Activated naive CD4-positive, alpha-beta T cell treated with anti-CD3 and anti-CD28 coated beads for 36 hours (primary cell): ENCODE results near the gene PNMA1. TPM values are rescaled to one million over a fixed set of nuclear protein-coding genes. Genes with fewer than 3 reads are reported as not detected.
"Not testable (repeated sequence)": the region's sequence is repeated elsewhere in the genome, so short reads cannot be mapped to it uniquely, and the experiment has no call there.

Experiments used
- CTCF ChIA-PET: fragments of 350-600 bp; sonication (Branson Sonifier 250); formaldehyde crosslinking; loops from one replicate; lab custom pipeline; 2021; ENCODE audit warnings: antibody characterized with exemption; lab: Charles Lee
- DNase-seq: peaks from one replicate; pipeline ENCODE4 v3.0.0-alpha.2; 2020
- H3K27ac Mint-ChIP-seq: one replicate; pipeline ENCODE4 v1.8.0; 2021; ENCODE audit warnings: mild to moderate bottlenecking, mixed read lengths
- H3K27me3 Mint-ChIP-seq: one replicate; pipeline ENCODE4 v1.8.0; 2021; ENCODE audit warnings: low read depth, mixed read lengths
- H3K36me3 Mint-ChIP-seq: one replicate; pipeline ENCODE4 v1.8.0; 2021; ENCODE audit warnings: low read depth, mixed read lengths
- H3K4me1 Mint-ChIP-seq: one replicate; pipeline ENCODE4 v1.8.0; 2021; ENCODE audit warnings: low read depth, mixed read lengths
- H3K4me3 Mint-ChIP-seq: one replicate; pipeline ENCODE4 v1.8.0; 2021; ENCODE audit warnings: mild to moderate bottlenecking, moderate library complexity, mixed read lengths
- H3K9me3 Mint-ChIP-seq: one replicate; pipeline ENCODE4 v1.8.0; 2021; ENCODE audit warnings: mixed read lengths
- intact Hi-C: fragments of 100-400 bp; cut with micrococcal nuclease; formaldehyde crosslinking; loops from one replicate; pipeline ENCODE4 v1.15.1; 2023
- total RNA-seq, 2 experiments: library from RNA; stranded (reverse); gene quantifications; one replicate each; pipeline ENCODE4 v1.2.3, GENCODE V29; 2021

The PNMA1 gene
- total RNA-seq, 2 experiments from 2014 or later: 18.5 to 19.2 TPM

DNA sequence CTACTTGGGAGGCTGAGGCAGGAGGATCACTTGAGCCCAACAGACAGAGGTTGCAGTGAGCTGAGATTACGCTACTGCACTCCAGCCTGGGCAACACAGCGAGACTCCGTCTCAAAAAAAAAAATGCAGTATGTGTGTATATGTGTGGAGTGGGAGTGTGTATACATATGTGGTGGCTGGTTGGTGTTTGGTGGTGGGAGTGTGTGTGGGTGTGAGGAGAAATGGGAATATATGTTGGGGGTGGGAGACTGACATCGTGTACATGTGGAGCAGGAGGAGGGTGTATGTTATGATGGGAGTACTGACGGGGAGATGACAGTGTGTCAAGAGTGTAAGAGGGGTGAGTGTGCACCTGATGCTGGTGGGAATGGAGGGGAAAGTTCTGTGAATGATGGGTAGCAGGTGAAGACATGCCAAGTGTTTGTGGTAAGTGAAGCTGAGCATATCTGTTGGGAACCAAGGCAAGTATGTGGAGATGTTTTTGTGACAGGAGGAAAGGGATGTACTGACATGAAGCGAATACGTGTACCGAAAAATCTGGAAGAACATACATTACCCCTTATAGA is 4.2 kb downstream of the PNMA1 start:
- no peak overlapping the region for H3K27ac Mint-ChIP-seq
- CTCF ChIA-PET: interaction anchor here (0.9 to 1.0 kb wide), 2 partner anchors 34 to 59 kb away, joined by 3 read pairs; no protein-coding TSS in a partner anchor
- intact Hi-C loops: loop anchor here (5.0 to 10.0 kb wide), 2 partner anchors 68 to 305 kb away; partner anchors contain the start of genes BBOF1, DNAL1 and ENTPD5
- no peak overlapping the region for H3K4me3 Mint-ChIP-seq
- H3K27me3 Mint-ChIP-seq: no peaks in the 10 kb centered on the region
- H3K9me3 Mint-ChIP-seq: no peaks in the 10 kb centered on the region
- no peak for DNase-seq
- peaks cover 13% of the 10 kb centered on the region for H3K4me1 Mint-ChIP-seq
- peaks cover 4% of the 10 kb centered on the region for H3K36me3 Mint-ChIP-seq

DNA sequence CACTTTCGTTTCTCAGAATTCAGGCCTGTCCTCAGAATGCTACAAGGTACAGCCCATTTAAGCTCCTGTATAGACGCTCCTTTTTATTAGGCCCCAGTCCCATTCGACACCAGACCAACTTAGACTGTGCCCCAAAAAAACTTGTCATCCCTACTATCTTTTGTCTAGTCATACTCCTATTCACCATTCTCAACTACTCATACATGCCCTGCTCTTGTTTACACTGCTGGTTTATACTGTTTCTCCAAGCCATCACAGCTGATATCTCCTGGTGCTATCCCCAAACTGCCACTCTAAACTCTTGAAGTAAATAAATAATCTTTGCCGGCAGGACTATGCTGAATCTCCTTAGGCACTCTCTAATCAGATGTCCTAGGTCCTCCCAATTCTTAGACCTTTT is 6.1 kb downstream of the PNMA1 start:
- H3K27ac Mint-ChIP-seq, H3K36me3 Mint-ChIP-seq, H3K9me3 Mint-ChIP-seq, DNase-seq, CTCF ChIA-PET, H3K4me1 Mint-ChIP-seq, H3K27me3 Mint-ChIP-seq, H3K4me3 Mint-ChIP-seq, intact Hi-C loops: not testable (repeated sequence)

DNA sequence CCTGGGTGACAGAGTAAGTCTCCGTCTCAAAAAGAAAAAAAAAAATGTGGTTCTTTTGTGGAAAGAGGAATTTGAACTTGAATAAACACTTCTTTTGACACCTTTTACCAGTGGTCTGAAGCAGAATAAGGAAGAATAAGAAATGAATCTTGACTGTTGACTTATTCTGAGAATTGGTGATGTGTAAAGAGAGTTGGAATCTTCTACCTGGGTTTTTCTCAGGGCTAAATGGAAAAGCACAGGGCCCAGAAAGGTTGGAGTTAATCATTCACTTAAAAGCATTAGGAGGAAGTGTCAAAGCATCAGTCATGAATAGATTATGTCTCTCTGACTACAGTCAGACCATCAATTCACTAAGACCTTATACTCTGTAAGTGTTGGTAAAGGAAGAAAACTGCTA is 13.9 kb downstream of the PNMA1 start:
- no peak overlapping the region for H3K4me3 Mint-ChIP-seq
- peak overlapping the region; percentile 65 for H3K27ac Mint-ChIP-seq
- H3K27me3 Mint-ChIP-seq: no peaks in the 10 kb centered on the region
- H3K9me3 Mint-ChIP-seq: no peaks in the 10 kb centered on the region
- H3K36me3 Mint-ChIP-seq: no peaks in the 10 kb centered on the region
- DNase-seq: no peak
- CTCF ChIA-PET: no interaction called here
- intact Hi-C loops: no loop called here
- peaks cover 44% of the 10 kb centered on the region for H3K4me1 Mint-ChIP-seq

DNA sequence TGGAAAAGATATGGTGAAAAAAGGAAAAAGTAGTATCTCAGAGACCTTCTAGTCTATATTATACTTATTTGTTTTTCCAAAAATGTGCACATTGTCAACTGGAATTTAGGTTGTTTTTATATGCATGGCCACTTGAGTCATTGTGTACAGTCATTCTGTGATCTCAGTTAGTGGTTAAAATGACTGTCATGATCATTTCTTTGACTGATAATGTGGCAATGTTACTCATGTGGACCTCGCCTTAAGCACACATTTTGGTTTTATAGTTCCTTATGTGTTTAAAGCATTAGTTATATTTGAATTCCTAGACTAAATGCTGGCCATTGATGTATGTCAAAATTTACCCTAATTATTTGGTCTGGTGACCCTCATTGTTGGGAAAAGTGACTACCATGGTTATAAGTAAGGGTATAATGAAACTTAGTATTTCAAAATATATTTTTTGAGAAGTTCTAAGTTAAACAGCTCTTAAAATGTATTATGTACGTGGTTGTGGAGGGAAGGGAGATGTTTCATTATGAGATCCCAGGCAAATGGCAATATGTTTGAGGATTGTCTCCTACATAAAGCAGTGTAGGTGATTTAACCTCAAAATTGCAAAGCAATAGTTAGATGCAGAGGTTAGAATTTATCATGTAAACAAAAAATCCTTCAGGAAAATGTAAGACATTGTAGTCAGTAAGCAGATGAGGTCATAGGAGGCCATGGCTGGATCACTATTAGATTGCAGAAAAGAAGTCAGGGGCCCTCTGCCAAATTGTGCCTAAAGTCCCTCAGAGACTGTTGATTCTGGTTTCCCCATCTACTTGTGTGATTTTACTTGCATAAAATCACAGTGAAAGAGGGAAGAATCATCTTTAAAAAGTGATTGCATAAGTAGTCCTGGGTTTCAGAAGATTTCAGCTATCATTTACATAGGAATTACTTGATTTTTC is 17.5 kb downstream of the PNMA1 start:
- Mint-ChIP-seq H3K27ac (peak overlapping the region; percentile 86), H3K4me3 (peak overlapping the region; percentile 29), H3K27me3 (no peaks in the 10 kb centered on the region), H3K9me3 (no peaks in the 10 kb centered on the region), H3K36me3 (peaks cover 4% of the 10 kb centered on the region), H3K4me1 (peaks cover 44% of the 10 kb centered on the region)
- intact Hi-C loops: loop anchor here (1.0 to 2.0 kb wide), 2 partner anchors 16 to 64 kb away; a partner anchor contains a TSS
- CTCF ChIA-PET: no interaction called here
- no peak for DNase-seq

DNA sequence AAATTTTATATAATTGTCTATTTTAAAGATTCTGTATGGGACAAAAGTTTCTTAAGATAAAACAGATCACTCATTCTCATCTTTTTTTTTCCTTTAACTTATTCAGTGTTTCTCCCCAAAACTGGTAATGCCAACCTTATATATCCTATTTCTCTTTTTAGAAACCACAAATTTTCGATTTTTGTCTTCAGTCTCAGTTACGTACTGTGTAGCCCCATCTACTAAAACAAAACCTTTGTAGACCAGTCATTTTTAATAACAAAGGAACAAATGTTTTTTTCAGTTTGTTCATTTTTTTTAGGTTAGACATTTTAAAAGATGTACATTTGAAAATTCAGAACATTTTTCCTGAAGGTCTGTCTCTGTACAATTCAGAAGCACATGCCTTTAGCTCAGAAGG is 18.2 kb downstream of the PNMA1 start:
- H3K4me3 Mint-ChIP-seq: no peak overlapping the region
- peaks cover 41% of the 10 kb centered on the region for H3K4me1 Mint-ChIP-seq
- no peaks in the 10 kb centered on the region for H3K9me3 Mint-ChIP-seq
- no peaks in the 10 kb centered on the region for H3K27me3 Mint-ChIP-seq
- H3K27ac Mint-ChIP-seq: peak overlapping the region; percentile 86
- CTCF ChIA-PET: no interaction called here
- peaks cover 4% of the 10 kb centered on the region for H3K36me3 Mint-ChIP-seq
- intact Hi-C loops: loop anchor here (1.0 to 2.0 kb wide), 2 partner anchors 16 to 65 kb away; a partner anchor contains a TSS
- DNase-seq: no peak

DNA sequence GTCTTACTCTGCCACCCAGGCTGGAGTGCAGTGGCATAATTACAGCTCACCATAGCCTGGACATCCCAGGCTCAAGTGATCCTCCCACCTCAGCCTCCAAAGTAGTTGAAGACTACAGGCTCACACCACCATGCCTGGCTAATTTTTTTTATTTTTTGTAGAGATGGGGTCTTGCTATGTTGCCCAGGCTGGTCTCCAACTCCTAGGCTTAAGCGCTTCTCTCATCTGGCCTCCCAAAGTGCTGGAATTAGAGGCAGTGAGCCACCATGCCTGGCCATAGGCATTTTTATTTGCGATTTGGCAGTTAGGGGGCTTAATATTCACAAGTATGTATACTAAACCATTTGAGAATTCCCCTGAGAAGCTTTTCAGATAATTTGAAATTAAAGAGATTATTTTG is 19.1 kb downstream of the PNMA1 start:
- H3K4me3 Mint-ChIP-seq: no peak overlapping the region
- H3K9me3 Mint-ChIP-seq: no peaks in the 10 kb centered on the region
- peaks cover 33% of the 10 kb centered on the region for H3K4me1 Mint-ChIP-seq
- intact Hi-C loops: no loop called here
- H3K27ac Mint-ChIP-seq: no peak overlapping the region
- peaks cover 5% of the 10 kb centered on the region for H3K36me3 Mint-ChIP-seq
- CTCF ChIA-PET: interaction anchor here (0.6 kb wide), 1 partner anchor 883 kb away, joined by 4 read pairs; no protein-coding TSS in a partner anchor
- H3K27me3 Mint-ChIP-seq: no peaks in the 10 kb centered on the region
- no peak for DNase-seq

DNA sequence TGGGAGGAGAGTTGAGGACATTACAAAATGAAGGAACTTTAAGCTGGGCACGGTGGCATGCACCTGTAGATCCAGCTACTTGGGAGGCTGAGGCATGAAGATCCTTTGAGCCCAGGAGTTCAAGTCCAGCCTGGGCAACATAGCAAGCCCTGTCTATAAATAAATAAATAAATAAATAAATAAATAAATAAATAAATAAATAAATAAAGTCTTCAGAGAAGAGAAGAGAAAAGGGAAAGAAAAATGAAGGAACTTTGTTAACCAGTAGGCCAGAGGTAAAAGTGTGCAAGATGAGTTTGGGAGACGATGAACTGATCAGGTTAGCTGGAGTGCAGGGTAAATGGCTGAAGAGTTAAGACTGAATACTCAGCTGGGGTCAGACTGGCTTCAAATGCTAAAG is 20.1 kb downstream of the PNMA1 start:
- CTCF ChIA-PET: interaction anchor here (0.7 kb wide), 1 partner anchor 55 kb away, joined by 3 read pairs; no protein-coding TSS in a partner anchor
- intact Hi-C loops: no loop called here
- no peak overlapping the region for H3K4me3 Mint-ChIP-seq
- H3K4me1 Mint-ChIP-seq: peaks cover 26% of the 10 kb centered on the region
- H3K36me3 Mint-ChIP-seq: peaks cover 5% of the 10 kb centered on the region
- DNase-seq: no peak
- no peaks in the 10 kb centered on the region for H3K9me3 Mint-ChIP-seq
- no peaks in the 10 kb centered on the region for H3K27me3 Mint-ChIP-seq
- no peak overlapping the region for H3K27ac Mint-ChIP-seq

DNA sequence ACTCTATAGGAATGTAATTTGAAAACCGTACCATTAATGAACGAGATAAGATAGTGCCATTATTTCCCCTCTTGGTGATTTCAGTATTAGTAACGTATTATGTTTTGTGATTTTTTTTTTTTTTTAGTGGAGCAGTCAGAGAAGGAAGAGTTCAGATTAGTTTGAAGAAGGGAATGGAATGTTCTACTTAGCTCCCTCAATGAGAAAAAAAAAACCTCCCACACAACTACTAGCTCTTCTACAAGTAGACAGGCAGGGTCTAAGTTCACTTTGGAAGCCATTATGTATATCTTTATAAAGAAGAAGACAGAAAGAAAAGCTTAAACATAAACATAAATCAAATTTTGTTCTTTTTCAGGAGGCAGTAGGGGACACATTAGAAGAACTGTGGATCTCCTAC is 27.3 kb downstream of the PNMA1 start:
- CTCF ChIA-PET: no interaction called here
- Mint-ChIP-seq H3K27me3 (no peaks in the 10 kb centered on the region), H3K4me3 (no peak overlapping the region), H3K36me3 (peaks cover 2% of the 10 kb centered on the region), H3K4me1 (no peaks in the 10 kb centered on the region), H3K9me3 (no peaks in the 10 kb centered on the region), H3K27ac (no peak overlapping the region)
- no peak for DNase-seq
- intact Hi-C loops: no loop called here

DNA sequence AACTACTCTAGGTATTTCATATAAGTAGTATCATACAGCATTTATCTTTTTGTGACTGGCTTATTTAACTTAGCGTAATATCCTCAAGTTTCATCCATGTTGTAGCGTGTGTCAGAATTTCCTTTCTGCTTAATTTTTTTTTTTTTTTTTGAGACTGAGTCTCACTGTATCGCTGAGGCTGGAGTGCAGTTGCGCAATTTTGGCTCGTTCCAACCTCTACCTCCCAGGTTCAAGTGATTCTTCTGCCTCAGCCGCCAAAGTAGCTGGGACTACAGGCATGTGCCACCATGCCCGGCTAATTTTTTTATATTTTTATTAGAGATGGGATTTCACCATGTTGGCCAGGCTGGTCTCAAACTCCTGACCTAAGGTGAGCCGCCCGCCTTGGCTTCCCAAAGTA is 28.9 kb downstream of the PNMA1 start:
- no peaks in the 10 kb centered on the region for H3K36me3 Mint-ChIP-seq
- no peak overlapping the region for H3K4me3 Mint-ChIP-seq
- H3K9me3 Mint-ChIP-seq: no peaks in the 10 kb centered on the region
- H3K27ac Mint-ChIP-seq: no peak overlapping the region
- DNase-seq: no peak
- intact Hi-C loops: no loop called here
- CTCF ChIA-PET: no interaction called here
- H3K4me1 Mint-ChIP-seq: no peaks in the 10 kb centered on the region
- no peaks in the 10 kb centered on the region for H3K27me3 Mint-ChIP-seq

DNA sequence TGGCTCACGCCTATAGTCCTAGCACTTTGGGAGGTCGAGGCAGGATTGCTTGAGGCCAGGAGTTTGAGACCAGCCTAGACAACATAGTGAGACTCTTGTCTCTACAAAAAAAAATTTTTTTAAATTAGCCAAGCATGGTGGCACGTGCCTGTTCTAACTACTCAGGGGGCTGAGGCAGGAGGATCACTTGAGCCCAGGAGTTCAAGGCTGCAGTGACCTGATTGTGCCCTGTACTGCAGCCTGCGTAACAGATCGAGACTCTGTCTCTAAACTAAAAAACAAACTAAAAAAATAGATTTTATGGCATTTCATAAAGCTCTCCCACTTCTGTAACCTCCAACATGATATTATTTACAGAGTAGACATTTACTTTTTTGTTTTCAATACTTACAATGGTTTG is 29.6 kb downstream of the PNMA1 start:
- no peak for DNase-seq
- no peaks in the 10 kb centered on the region for H3K27me3 Mint-ChIP-seq
- intact Hi-C loops: no loop called here
- no peaks in the 10 kb centered on the region for H3K4me1 Mint-ChIP-seq
- no peaks in the 10 kb centered on the region for H3K9me3 Mint-ChIP-seq
- H3K36me3 Mint-ChIP-seq: no peaks in the 10 kb centered on the region
- no peak overlapping the region for H3K4me3 Mint-ChIP-seq
- H3K27ac Mint-ChIP-seq: no peak overlapping the region
- CTCF ChIA-PET: no interaction called here

DNA sequence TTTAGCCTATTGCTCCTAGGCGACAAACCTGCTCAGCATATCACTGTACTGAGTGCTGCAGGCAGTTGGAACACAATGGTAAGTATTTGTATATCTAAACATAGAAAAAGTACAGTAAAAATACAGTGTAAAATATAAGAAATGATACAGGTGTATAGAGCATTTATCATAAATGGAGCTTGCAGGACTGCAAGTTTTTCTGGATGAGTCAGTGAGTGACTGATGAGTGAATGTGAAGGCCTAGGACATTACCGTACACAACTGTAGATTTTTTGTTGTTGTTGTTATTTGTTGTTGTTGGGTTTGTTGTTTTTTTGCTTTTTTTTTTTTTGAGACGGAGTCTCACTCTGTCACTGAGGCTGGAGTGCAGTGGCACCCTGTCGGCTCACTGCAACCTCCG is 33.4 kb downstream of the PNMA1 start:
- DNase-seq: no peak
- CTCF ChIA-PET: no interaction called here
- Mint-ChIP-seq H3K4me3 (no peak overlapping the region), H3K4me1 (no peaks in the 10 kb centered on the region), H3K36me3 (no peaks in the 10 kb centered on the region), H3K27ac (no peak overlapping the region), H3K9me3 (no peaks in the 10 kb centered on the region), H3K27me3 (no peaks in the 10 kb centered on the region)
- intact Hi-C loops: no loop called here

DNA sequence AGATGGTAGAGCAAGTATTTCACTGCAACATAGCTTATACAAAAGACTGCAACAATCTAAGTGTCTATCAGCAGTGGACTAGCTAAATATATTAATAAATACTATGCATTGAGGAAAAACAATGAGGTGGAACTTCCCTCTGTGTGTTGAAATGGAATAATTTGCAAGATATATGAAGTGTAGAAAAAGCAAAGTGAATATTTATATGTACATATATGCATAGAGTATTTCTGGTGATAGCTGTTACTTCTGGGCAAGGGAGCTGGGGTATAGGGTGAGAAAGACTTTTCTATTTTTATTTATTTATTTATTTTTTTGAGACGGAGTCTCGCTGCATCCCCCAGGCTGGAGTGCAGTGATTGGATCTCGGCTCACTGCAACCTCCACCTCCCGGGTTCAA is 35.5 kb downstream of the PNMA1 start:
- no peak for DNase-seq
- Mint-ChIP-seq H3K36me3 (no peaks in the 10 kb centered on the region), H3K27ac (no peak overlapping the region), H3K4me3 (no peak overlapping the region), H3K27me3 (no peaks in the 10 kb centered on the region), H3K9me3 (no peaks in the 10 kb centered on the region), H3K4me1 (no peaks in the 10 kb centered on the region)
- CTCF ChIA-PET: interaction anchor here (0.5 to 1.1 kb wide), 3 partner anchors 13 to 148 kb away, joined by 3 read pairs; no protein-coding TSS in a partner anchor
- intact Hi-C loops: no loop called here
